Left lung (tissue), 10 donors: Measurements from ENCODE around the gene ARMC5. TPM values are rescaled to one million over a fixed set of nuclear protein-coding genes. Genes with fewer than 3 reads are reported as not detected.

Experiments
- ATAC-seq: fragments of 200-7000 bp; cut with Tn5 transposase; one replicate; pipeline ENCODE4 v1.9.1; 2020; ENCODE audit warnings: moderate library complexity
- DNase-seq, 4 donors: peaks; one replicate each; pipeline ENCODE4 v3.0.0-alpha.2; 2013 to 2020
- H3K27ac ChIP-seq, 2 donors: fragments of 200-600 bp; sonication (generic) in 1 of 2; one replicate each; pipeline versions ENCODE4 v1.5.0 to v1.8.0; 2020 to 2021
- H3K27me3 ChIP-seq, 2 donors: fragments of 200-600 bp; sonication (generic) in 1 of 2; one replicate each; pipeline versions ENCODE4 v1.5.0 to v1.8.0; 2020 to 2021
- H3K36me3 ChIP-seq, 2 donors: fragments of 200-600 bp; sonication (generic) in 1 of 2; one replicate each; pipeline versions ENCODE4 v1.5.0 to v1.8.0; 2020 to 2021
- H3K4me1 ChIP-seq, 2 donors: fragments of 200-600 bp; one replicate each; pipeline ENCODE4 v1.8.0; 2021
- H3K4me3 ChIP-seq, 2 donors: fragments of 200-600 bp; sonication (generic) in 1 of 2; one replicate each; pipeline versions ENCODE4 v1.5.0 to v1.8.0; 2020 to 2021; ENCODE audit warnings: mild to moderate bottlenecking in 1 of 2
- H3K9me3 ChIP-seq, 2 donors: fragments of 200-600 bp; sonication (generic) in 1 of 2; one replicate each; pipeline versions ENCODE4 v1.5.0 to v1.8.0; 2020 to 2021
- CTCF ChIP-seq, 2 donors: fragments of 200-600 bp; sonication (generic) in 1 of 2; IDR thresholded peaks; one replicate each; pipeline versions ENCODE4 v1.5.0 to v1.8.0; 2021; ENCODE audit warnings: antibody characterized with exemption in 2 of 2
- intact Hi-C, 2 donors: fragments of 100-400 bp; cut with DNase I; formaldehyde crosslinking; loops; one replicate each; pipeline versions ENCODE4 v1.11.2 to v1.14.2; 2022
- polyA plus RNA-seq, 6 donors: library from polyadenylated mRNA; unstranded; fragments of 120-200 nt; gene quantifications; one replicate each; pipeline ENCODE4 v1.2.1, GENCODE V29; 2013; ENCODE audit not compliant: insufficient read length in 6 of 6
- total RNA-seq, 2 donors: library from RNA; stranded (reverse); fragmentation: NEBNext Ultra II Directional; extraction: Animal tissue kit (Norgen Biotek cat#: 25700); gene quantifications; one replicate each; pipeline ENCODE4 v1.2.1, GENCODE V29; 2021
- donor health status: DM: no; HTN: yes; CAD: no.
- donor health status: DM: no; HTN: no; CAD: no.

ARMC5 gene
- total and polyA plus RNA-seq, 8 donors: 8.5 to 14.8 (median 10.4) TPM

- H3K4me1 ChIP-seq: peaks cover 12 to 54% of the 10 kb centered on the region in 2 donors
- ATAC-seq: no peak
Observed at GRCh38 chr16:31505483-31505882, 46.2 kb downstream of the ARMC5 start.

DNA sequence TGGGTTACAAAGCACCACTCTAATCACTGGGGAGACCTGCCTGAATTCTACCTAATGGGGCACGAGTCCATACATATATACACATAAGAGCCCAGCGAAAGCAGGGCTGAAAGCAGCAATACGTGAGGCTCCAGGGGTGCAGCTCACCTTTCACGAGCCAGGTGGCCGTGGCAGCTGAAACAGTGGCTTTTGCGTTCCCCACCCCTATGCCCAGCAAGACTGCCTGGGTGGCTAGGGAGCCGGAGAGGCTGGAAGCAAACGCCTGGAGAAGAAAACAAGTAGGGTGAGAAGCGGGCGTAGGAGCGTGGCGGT, 48.3 kb downstream of the ARMC5 start:
- DNase-seq (no peak), ATAC-seq (no peak)
- no peaks in the 10 kb centered on the region for H3K9me3 ChIP-seq
- peak overlapping the region; percentile 92 to 94 for H3K27ac ChIP-seq
- no peaks in the 10 kb centered on the region for H3K27me3 ChIP-seq
- H3K36me3 ChIP-seq: peaks cover 0 to 8% of the 10 kb centered on the region in 2 donors
- peak overlapping the region; percentile 62 to 94 for H3K4me3 ChIP-seq
- intact Hi-C loops: no loop called here
- peaks cover 12 to 51% of the 10 kb centered on the region in 2 donors for H3K4me1 ChIP-seq
- no peak for TF ChIP-seq CTCF (IDR thresholded peaks at IDR 0.05)

More at GRCh38 chr16:31505483-31505882, 46.2 kb downstream of the ARMC5 start:
- intact Hi-C loops: no loop called here
- Histone ChIP-seq H3K36me3 (peaks cover 0 to 8% of the 10 kb centered on the region in 2 donors), H3K4me3 (no peak overlapping the region), H3K27me3 (no peaks in the 10 kb centered on the region), H3K27ac (no peak overlapping the region), H3K9me3 (no peaks in the 10 kb centered on the region)
- no peak for TF ChIP-seq CTCF (IDR thresholded peaks at IDR 0.05)
- no peak for DNase-seq

DNA sequence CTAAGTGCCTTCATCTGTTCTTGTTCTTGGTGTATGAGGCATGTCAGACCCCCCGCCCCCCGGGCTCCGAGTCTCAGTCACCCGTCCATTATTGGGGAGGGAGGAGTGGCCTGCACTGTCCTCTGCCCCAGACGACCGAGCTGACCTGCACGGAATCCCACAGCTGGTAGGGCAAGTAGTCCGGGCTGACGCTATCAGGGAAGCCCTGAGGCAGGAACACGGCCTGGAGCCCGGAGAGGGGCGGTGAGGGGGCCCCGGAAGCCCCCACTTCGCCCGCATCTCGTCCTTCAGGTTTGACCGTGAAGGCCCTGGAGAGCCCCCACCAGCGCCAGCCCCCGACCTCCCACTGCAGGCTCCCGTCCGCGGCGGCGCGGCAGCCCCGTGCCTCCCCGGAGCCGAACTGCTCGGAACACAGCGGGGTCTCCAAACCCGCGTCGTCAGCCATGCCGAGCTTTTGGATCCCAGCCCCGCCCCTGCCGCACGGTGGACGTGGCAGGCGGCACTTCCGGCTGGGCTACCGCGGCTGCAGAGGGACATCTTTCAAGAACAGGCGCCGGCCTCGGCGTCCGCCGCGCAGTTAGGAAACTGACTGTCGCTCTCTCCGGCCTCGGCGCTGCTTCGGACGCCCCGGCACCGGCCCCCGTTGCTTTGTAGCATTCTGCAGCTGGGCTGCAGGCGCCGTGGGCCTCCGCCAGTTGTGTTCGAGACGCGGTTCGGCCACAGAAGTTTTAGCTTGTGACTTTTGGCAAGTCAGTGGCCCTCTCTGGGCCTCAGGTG, 48.8 kb downstream of the ARMC5 start, which contains the start of gene RUSF1:
TSS of gene RUSF1 (minus strand) at position 463 of the 777 bp plus-strand sequence. CDS start at position 445, 18 bp downstream.
- Histone ChIP-seq H3K4me3 (peak within 1 kb of the TSS; percentile 62 to 94), H3K27ac (peak within 1 kb of the TSS; percentile 92 to 94), H3K9me3 (no peaks in the 10 kb centered on the region), H3K36me3 (peaks cover 0 to 8% of the 10 kb centered on the region in 2 donors), H3K4me1 (peaks cover 12 to 47% of the 10 kb centered on the region in 2 donors), H3K27me3 (no peaks in the 10 kb centered on the region)
- TF ChIP-seq CTCF (IDR thresholded peaks at IDR 0.05): no peak
- ATAC-seq (peak; percentile 87), DNase-seq (peak; percentile 89 to 98 (median 94))
- intact Hi-C loops: no loop called here

GRCh38 chr16:31508706-31509195, 49.5 kb downstream of the ARMC5 start:
- intact Hi-C loops: no loop called here
- peak overlapping the region; percentile 62 to 94 for H3K4me3 ChIP-seq
- peak overlapping the region; percentile 92 to 94 for H3K27ac ChIP-seq
- DNase-seq: peak in 2 of 4 donors; percentile 35 to 43
- no peak for TF ChIP-seq CTCF (IDR thresholded peaks at IDR 0.05)
- peaks cover 0 to 8% of the 10 kb centered on the region in 2 donors for H3K36me3 ChIP-seq
- H3K27me3 ChIP-seq: no peaks in the 10 kb centered on the region
- ATAC-seq: peak; percentile 3
- H3K4me1 ChIP-seq: peaks cover 9 to 41% of the 10 kb centered on the region in 2 donors
- no peaks in the 10 kb centered on the region for H3K9me3 ChIP-seq

- Histone ChIP-seq H3K4me1 (peaks cover 0 to 12% of the 10 kb centered on the region in 2 donors), H3K4me3 (no peak overlapping the region), H3K27me3 (no peaks in the 10 kb centered on the region), H3K36me3 (no peaks in the 10 kb centered on the region), H3K27ac (no peak overlapping the region), H3K9me3 (no peaks in the 10 kb centered on the region)
- DNase-seq: no peak
- no peak for ATAC-seq
- intact Hi-C loops: no loop called here
- TF ChIP-seq CTCF (IDR thresholded peaks at IDR 0.05): no peak
Observed at GRCh38 chr16:31513126-31513525, 53.8 kb downstream of the ARMC5 start.
